Hematopoietic multipotent progenitor cell treated with erythropoietin and hydrocortisone succinate and interleukin-3 and kit ligand, for 17 days (in vitro differentiated cells): ENCODE data around the gene PPFIBP2.

Experiments used
- DNase-seq: peaks from one replicate; pipeline ENCODE4 v3.0.0-alpha.2; 2015; ENCODE audit warnings: low spot score

PPFIBP2 gene

GRCh38 chr11:7600205-7600775 lies 86.5 kb downstream of the PPFIBP2 start:
- no peak for DNase-seq

- no peak for DNase-seq
Measured at GRCh38 chr11:7603031-7603781, 89.4 kb downstream of the PPFIBP2 start.

- no peak for DNase-seq
Measured at GRCh38 chr11:7604331-7604955, 90.6 kb downstream of the PPFIBP2 start.

GRCh38 chr11:7605186-7605943 lies 91.6 kb downstream of the PPFIBP2 start:
- DNase-seq = no peak

GRCh38 chr11:7606496-7606895 lies 92.7 kb downstream of the PPFIBP2 start:
- DNase-seq = no peak

- no peak for DNase-seq
Measured at GRCh38 chr11:7609015-7609414, 95.2 kb downstream of the PPFIBP2 start.

GRCh38 chr11:7609521-7609920 lies 95.7 kb downstream of the PPFIBP2 start:
- no peak for DNase-seq

- no peak for DNase-seq
Measured at GRCh38 chr11:7610393-7610792, 96.6 kb downstream of the PPFIBP2 start.

- DNase-seq = no peak
Measured at GRCh38 chr11:7611411-7611810, 97.6 kb downstream of the PPFIBP2 start.

GRCh38 chr11:7612056-7612660 lies 98.4 kb downstream of the PPFIBP2 start:
- no peak for DNase-seq

GRCh38 chr11:7612661-7613393 lies 99.0 kb downstream of the PPFIBP2 start:
- DNase-seq = no peak

- DNase-seq = no peak
Measured at GRCh38 chr11:7613394-7613720, 99.6 kb downstream of the PPFIBP2 start.

- no peak for DNase-seq
Measured at GRCh38 chr11:7614656-7615055, 100.9 kb downstream of the PPFIBP2 start.

- no peak for DNase-seq
Measured at GRCh38 chr11:7617032-7617431, 103.2 kb downstream of the PPFIBP2 start.

GRCh38 chr11:7619322-7619721 lies 105.5 kb downstream of the PPFIBP2 start:
- DNase-seq = no peak

GRCh38 chr11:7621090-7621489 lies 107.3 kb downstream of the PPFIBP2 start:
- no peak for DNase-seq

- no peak for DNase-seq
Measured at GRCh38 chr11:7621554-7621953, 107.8 kb downstream of the PPFIBP2 start.

- DNase-seq = no peak
Measured at GRCh38 chr11:7622721-7623120, 108.9 kb downstream of the PPFIBP2 start.

- no peak for DNase-seq
Measured at GRCh38 chr11:7628660-7629059, 114.9 kb downstream of the PPFIBP2 start.

- no peak for DNase-seq
Measured at GRCh38 chr11:7630002-7630401, 116.2 kb downstream of the PPFIBP2 start.

- DNase-seq = no peak
Measured at GRCh38 chr11:7632211-7632610, 118.4 kb downstream of the PPFIBP2 start.

GRCh38 chr11:7635137-7635536 lies 121.3 kb downstream of the PPFIBP2 start:
- no peak for DNase-seq
